HepG2 (cell line): ENCODE data around the gene ZC3H7B. TPM values are rescaled to one million over a fixed set of nuclear protein-coding genes. Genes with fewer than 3 reads are reported as not detected.

Experiments
- CSRNP2 ChIP-seq: sonication (generic); formaldehyde crosslinking; conservative IDR thresholded peaks from 2 replicates; pipeline ENCODE4 v1.8.0; 2022; ENCODE audit warnings: low read depth, missing genetic modification reagents
- FLYWCH1 ChIP-seq: sonication (generic); formaldehyde crosslinking; IDR thresholded peaks from 2 replicates; pipeline ENCODE4 v1.8.1; 2023; ENCODE audit warnings: mild to moderate bottlenecking, missing genetic modification reagents
- FOXA3 ChIP-seq: IDR thresholded peaks from 2 replicates; pipeline ENCODE4 v1.6.1; 2016; ENCODE audit warnings: missing genetic modification reagents, missing compliant biosample characterization
- GLI4 ChIP-seq: sonication (generic); formaldehyde crosslinking; IDR thresholded peaks from 2 replicates; pipeline ENCODE4 v1.5.1; 2020; ENCODE audit warnings: missing genetic modification reagents, mild to moderate bottlenecking, moderate library complexity, borderline replicate concordance
- HHEX ChIP-seq: IDR thresholded peaks from 2 replicates; pipeline ENCODE4 v1.6.1; 2016; ENCODE audit warnings: control low read depth
- JUND ChIP-seq: sonication (generic); formaldehyde crosslinking; IDR thresholded peaks from 2 replicates; pipeline ENCODE4 v1.8.0; 2022; ENCODE audit warnings: mild to moderate bottlenecking, missing genetic modification reagents
- MYNN ChIP-seq: sonication (generic); formaldehyde crosslinking; IDR thresholded peaks from 2 replicates; pipeline ENCODE4 v1.4.0; 2020; ENCODE audit warnings: mild to moderate bottlenecking, low read depth, missing genetic modification reagents
- NCOA1 ChIP-seq: sonication (generic); formaldehyde crosslinking; IDR thresholded peaks from 2 replicates; pipeline ENCODE4 v1.9.0; 2021; ENCODE audit warnings: missing genetic modification reagents
- PAF1 ChIP-seq: IDR thresholded peaks from 2 replicates; pipeline ENCODE4 v1.6.1; 2016; ENCODE audit warnings: missing genetic modification reagents, missing compliant biosample characterization
- REST ChIP-seq, 2 experiments: IDR thresholded peaks; 2 replicates each; pipeline ENCODE4 v1.6.1; 2011 to 2012; ENCODE audit warnings: low read length in 2 of 2, borderline replicate concordance in 1 of 2, low read depth in 1 of 2, mild to moderate bottlenecking in 1 of 2, moderate library complexity in 1 of 2
- SMYD3 ChIP-seq: sonication (generic); formaldehyde crosslinking; IDR thresholded peaks from 2 replicates; pipeline ENCODE4 v1.8.1; 2023; ENCODE audit warnings: mild to moderate bottlenecking, missing genetic modification reagents
- ZBTB4 ChIP-seq: sonication (generic); formaldehyde crosslinking; IDR thresholded peaks from 2 replicates; pipeline ENCODE4 v1.4.0; 2020; ENCODE audit warnings: missing genetic modification reagents, mild to moderate bottlenecking, borderline replicate concordance
- ZNF264 ChIP-seq: sonication (generic); formaldehyde crosslinking; IDR thresholded peaks from 2 replicates; pipeline ENCODE4 v1.4.0; 2020; ENCODE audit warnings: missing genetic modification reagents
- ZNF33A ChIP-seq: sonication (generic); formaldehyde crosslinking; IDR thresholded peaks from 2 replicates; pipeline ENCODE4 v1.5.1; 2020; ENCODE audit warnings: missing genetic modification reagents, mild to moderate bottlenecking, moderate library complexity, borderline replicate concordance
- ZNF431 ChIP-seq: sonication (generic); formaldehyde crosslinking; IDR thresholded peaks from 2 replicates; pipeline ENCODE4 v1.9.0; 2022; ENCODE audit warnings: missing genetic modification reagents, low read depth, mild to moderate bottlenecking, borderline replicate concordance
- ZNF770 ChIP-seq: sonication (generic); formaldehyde crosslinking; IDR thresholded peaks from 2 replicates; pipeline ENCODE4 v1.5.0; 2020; ENCODE audit warnings: mild to moderate bottlenecking, missing genetic modification reagents
- ZNF891 ChIP-seq: sonication (generic); formaldehyde crosslinking; IDR thresholded peaks from 2 replicates; pipeline ENCODE4 v1.5.0; 2020; ENCODE audit warnings: mild to moderate bottlenecking, missing genetic modification reagents
- polyA plus RNA-seq, 8 experiments: library from polyadenylated mRNA; depleted of rRNA in 3 of 8; stranded (reverse) in 7 of 8; unstranded in 1 of 8; fragments of >200 nt; fragmentation: Illumina TruSeq in 4 of 8; extraction: Trizol in 4 of 8; gene quantifications; 2 replicates each; pipeline versions ENCODE4 v1.2.1 to v1.2.3, GENCODE V29; 2011 to 2016; ENCODE audit warnings: low read depth in 4 of 8, missing spikeins in 1 of 8, mixed read lengths in 1 of 8; ENCODE audit not compliant: insufficient read depth in 1 of 8
- total RNA-seq, 5 experiments: library from RNA; depleted of rRNA; stranded (reverse); fragments of >200 nt; fragmentation: Illumina TruSeq; extraction: Trizol; gene quantifications; 2 replicates each; pipeline ENCODE4 v1.2.3, GENCODE V29; 2016; ENCODE audit warnings: low read depth in 1 of 5

The ZC3H7B gene
- total and polyA plus RNA-seq, 2 of the 13 experiments (the other 11 are each of a cell fraction or from before 2014, with no cell fraction given): 26.4 to 37.2 TPM

- TF ChIP-seq MYNN (no peak), ZBTB4 (CRISPR knock-in tag) (0 out of 2 replicates have a peak, but pooled peaks have one; percentile 26), ZNF770 (CRISPR knock-in tag) (0 out of 2 replicates have a peak, but pooled peaks have one; percentile 9), HHEX (CRISPR knock-in tag) (no peak), REST (IDR thresholded peaks at IDR 0.05; ENCODE audit: borderline replicate concordance in 1 of 2, low read depth in 1 of 2, low read length in 2 of 2) (no peak), JUND (CRISPR knock-in tag) (no peak), FOXA3 (CRISPR knock-in tag) (no peak), CSRNP2 (CRISPR knock-in tag) (no peak), ZNF33A (CRISPR knock-in tag) (no peak), FLYWCH1 (CRISPR knock-in tag) (no peak), ZNF431 (no peak), ZNF891 (CRISPR knock-in tag) (no peak), SMYD3 (CRISPR knock-in tag) (no peak), ZNF264 (no peak), NCOA1 (CRISPR knock-in tag) (peak; percentile 75; the same call in 1 of the 2 replicates), GLI4 (CRISPR knock-in tag) (peak; percentile 63; the same call in 1 of the 2 replicates), PAF1 (CRISPR knock-in tag) (no peak)
Observed at GRCh38 chr22:41285820-41286638, 15.3 kb upstream of the ZC3H7B start, which contains the start of gene RANGAP1 (continued).
